GM12878 (cell line): ENCODE data around the gene MGAT4C. TPM values are rescaled to one million over a fixed set of nuclear protein-coding genes. Genes with fewer than 3 reads are reported as not detected.

Experiments
- ATAC-seq: fragments of 200-7000 bp; cut with Tn5 transposase; 3 replicates; pipeline ENCODE4 v1.9.1; 2020; ENCODE audit warnings: mild to moderate bottlenecking, moderate library complexity
- BruUV-seq: library from RNA; stranded (reverse); fragments of 400-500 nt; replicated peaks from 2 replicates; lab custom pipeline; 2021; lab: Mats Ljungman, UMichigan
- CTCF ChIA-PET: fragments of 300-600 bp; sonication (Branson Sonifier 250); formaldehyde crosslinking; extraction: SDS; loops from one replicate; lab custom pipeline; 2021; ENCODE audit warnings: inconsistent platforms; lab: Yijun Ruan, JAX
- POLR2A ChIA-PET: fragments of 350-600 bp; formaldehyde crosslinking; extraction: SDS; loops from one replicate; lab custom pipeline; 2021; ENCODE audit warnings: inconsistent platforms; lab: Charles Lee
- RAD21 ChIA-PET: fragments of 300-600 bp; sonication (Branson Sonifier 250); formaldehyde crosslinking; loops from one replicate; lab custom pipeline; 2023; ENCODE audit warnings: antibody characterized with exemption; ENCODE audit not compliant: unreplicated experiment; lab: Charles Lee
- SMC1A ChIA-PET: fragments of 300-600 bp; sonication (Branson Sonifier 250); formaldehyde crosslinking; loops from one replicate; lab custom pipeline; 2023; ENCODE audit not compliant: unreplicated experiment, uncharacterized antibody; lab: Charles Lee
- DNase-seq: peaks from one replicate; pipeline ENCODE4 v3.0.0-alpha.2; 2011; ENCODE audit warnings: low read depth, low spot score
- FAIRE-seq: peaks from 3 replicates; lab custom pipeline; 2011; peaks lifted over from hg19 to GRCh38; lab: Jason Lieb, UNC
- H2AFZ ChIP-seq: 2 replicates; pipeline ENCODE4 v1.6.0; 2011; ENCODE audit warnings: low read depth, low read length, control low read depth; ENCODE audit not compliant: control insufficient read depth
- H3K27ac ChIP-seq: 2 replicates; pipeline ENCODE4 v1.5.1; 2011; ENCODE audit warnings: control low read depth; ENCODE audit not compliant: control insufficient read depth, insufficient read depth
- H3K27me3 ChIP-seq, 2 experiments: replicated peaks in 1 of 2; 2 replicates each; pipeline versions ENCODE4 v1.6.0 to v1.6.1; 2011; ENCODE audit warnings: low read length in 1 of 2; ENCODE audit not compliant: control insufficient read depth in 2 of 2, insufficient read depth in 2 of 2
- H3K36me3 ChIP-seq, 2 experiments: 2 replicates each; pipeline ENCODE4 v1.5.1; 2011; ENCODE audit warnings: low read length in 1 of 2; ENCODE audit not compliant: control insufficient read depth in 2 of 2, insufficient read depth in 2 of 2
- H3K4me1 ChIP-seq: 2 replicates; pipeline ENCODE4 v1.6.1; 2011; ENCODE audit warnings: mild to moderate bottlenecking, low read length, moderate library complexity, mixed read lengths; ENCODE audit not compliant: control insufficient read depth, insufficient read depth
- H3K4me2 ChIP-seq: 2 replicates; pipeline ENCODE4 v1.6.0; 2011; ENCODE audit warnings: control low read depth; ENCODE audit not compliant: control insufficient read depth, insufficient read depth
- H3K4me3 ChIP-seq: fragments of 200-600 bp; sonication (generic); 2 replicates; pipeline ENCODE4 v1.5.1; 2016
- H3K79me2 ChIP-seq: 2 replicates; pipeline ENCODE4 v1.6.0; 2011; ENCODE audit warnings: low read length; ENCODE audit not compliant: control insufficient read depth, insufficient read depth
- H3K9ac ChIP-seq: 2 replicates; pipeline ENCODE4 v1.8.0; 2011; ENCODE audit warnings: low read length, control low read depth, mixed read lengths; ENCODE audit not compliant: control insufficient read depth, insufficient read depth
- H3K9me3 ChIP-seq: replicated peaks from 3 replicates; pipeline ENCODE4 v1.5.1; 2011; ENCODE audit warnings: mild to moderate bottlenecking, low read length; ENCODE audit not compliant: control insufficient read depth, insufficient read depth
- H4K20me1 ChIP-seq: 2 replicates; pipeline ENCODE4 v1.6.0; 2011; ENCODE audit not compliant: control insufficient read depth, insufficient read depth
- BACH1 ChIP-seq: fragments of 450-650 bp; IDR thresholded peaks from 2 replicates; pipeline ENCODE4 v1.6.1; 2017; ENCODE audit warnings: mild to moderate bottlenecking, borderline replicate concordance
- CHD2 ChIP-seq: IDR thresholded peaks from 2 replicates; pipeline ENCODE4 v1.6.1; 2011; ENCODE audit warnings: low read depth, low read length, improper control_type of control experiment, borderline replicate concordance
- ESRRA ChIP-seq: IDR thresholded peaks from 2 replicates; pipeline ENCODE4 v1.6.1; 2012; ENCODE audit warnings: mild to moderate bottlenecking, low read length, improper control_type of control experiment
- EZH2 ChIP-seq: IDR thresholded peaks from 2 replicates; pipeline ENCODE4 v1.6.1; 2012; ENCODE audit warnings: low read depth, mild to moderate bottlenecking, control low read depth, inconsistent platforms, low read length, borderline replicate concordance; ENCODE audit not compliant: control insufficient read depth
- HCFC1 ChIP-seq: fragments of 150-350 bp; IDR thresholded peaks from 2 replicates; pipeline ENCODE4 v1.6.1; 2014; ENCODE audit warnings: low read length
- IKZF2 ChIP-seq, 2 experiments: fragments of 450-650 bp; IDR thresholded peaks; 2 replicates each; pipeline ENCODE4 v1.6.1; 2017; ENCODE audit warnings: mild to moderate bottlenecking in 2 of 2, moderate library complexity in 2 of 2
- JUND ChIP-seq: IDR thresholded peaks from 2 replicates; pipeline ENCODE4 v1.6.1; 2012; ENCODE audit warnings: low read depth, mild to moderate bottlenecking, low read length, improper control_type of control experiment, moderate library complexity
- MYC ChIP-seq: IDR thresholded peaks from 2 replicates; pipeline ENCODE4 v1.6.1; 2011; ENCODE audit warnings: mild to moderate bottlenecking, low read length, moderate library complexity, inconsistent platforms; ENCODE audit not compliant: insufficient read depth, insufficient replicate concordance, insufficient read length, severe bottlenecking
- NFXL1 ChIP-seq: fragments of 450-650 bp; IDR thresholded peaks from 2 replicates; pipeline ENCODE4 v1.6.1; 2017; ENCODE audit warnings: antibody characterized with exemption, mild to moderate bottlenecking, borderline replicate concordance
- NFYB ChIP-seq: IDR thresholded peaks from 2 replicates; pipeline ENCODE4 v1.6.1; 2011; ENCODE audit warnings: low read depth, mild to moderate bottlenecking, low read length, improper control_type of control experiment, moderate library complexity; ENCODE audit not compliant: insufficient read depth
- RB1 ChIP-seq: fragments of 450-650 bp; formaldehyde crosslinking; IDR thresholded peaks from 2 replicates; pipeline ENCODE4 v1.6.1; 2017; ENCODE audit warnings: mild to moderate bottlenecking, borderline replicate concordance
- SP1 ChIP-seq: IDR thresholded peaks from one replicate; pipeline ENCODE4 v1.6.1; 2011; ENCODE audit warnings: low read depth, low read length
- SUZ12 ChIP-seq: fragments of 200-600 bp; sonication (generic); IDR thresholded peaks from one replicate; pipeline ENCODE4 v1.6.1; 2018; ENCODE audit warnings: antibody characterized with exemption, mild to moderate bottlenecking; ENCODE audit not compliant: unreplicated experiment
- TCF12 ChIP-seq: IDR thresholded peaks from 2 replicates; pipeline ENCODE4 v1.6.1; 2011; ENCODE audit warnings: low read depth, mild to moderate bottlenecking, low read length
- TCF7 ChIP-seq: IDR thresholded peaks from 2 replicates; pipeline ENCODE4 v1.6.1; 2014; ENCODE audit warnings: antibody characterized with exemption, borderline replicate concordance
- ZNF622 ChIP-seq: fragments of 450-650 bp; IDR thresholded peaks from 2 replicates; pipeline ENCODE4 v1.6.1; 2017; ENCODE audit warnings: mild to moderate bottlenecking, inconsistent platforms
- ZSCAN29 ChIP-seq: fragments of 450-650 bp; IDR thresholded peaks from 2 replicates; pipeline ENCODE4 v1.6.1; 2017; ENCODE audit warnings: mild to moderate bottlenecking, moderate library complexity
- in situ Hi-C: fragments of 300-500 bp; cut with MboI; formaldehyde crosslinking; loops from 9 replicates; pipeline ENCODE4 v1.14.3; 2018; ENCODE audit warnings: mixed read lengths
- intact Hi-C: fragments of 100-400 bp; cut with micrococcal nuclease; formaldehyde crosslinking; loops from one replicate; pipeline ENCODE4 v1.14.2; 2022; ENCODE audit not compliant: unreplicated experiment
- polyA plus RNA-seq, 11 experiments: library from polyadenylated mRNA; depleted of rRNA in 4 of 11; unstranded in 6 of 11; stranded (reverse) in 5 of 11; fragments of >200 nt; fragmentation: Nextera tagmentation in 4 of 11; fragmentation: Illumina TruSeq in 1 of 11; extraction: Ambion mirVana in 4 of 11; extraction: Trizol in 1 of 11; gene quantifications; 1 replicate in 1 of 11; 2 replicates in 10 of 11; pipeline versions ENCODE4 v1.2.1 to v1.2.3, GENCODE V29; 2011 to 2016; ENCODE audit warnings: inconsistent platforms in 2 of 11, missing spikeins in 2 of 11, low read depth in 1 of 11
- total RNA-seq, 4 experiments: library from RNA; depleted of rRNA in 3 of 4; stranded (reverse); fragments of >200 nt in 3 of 4; fragmentation: Illumina TruSeq in 1 of 4; extraction: Trizol in 1 of 4; gene quantifications; 2 replicates each; pipeline versions ENCODE4 v1.2.1 to v1.2.3, GENCODE V29; 2013 to 2021
- TF ChIP-seq, protein P1 (sequence below): fragments of 450-650 bp; IDR thresholded peaks from 2 replicates; pipeline ENCODE4 v1.6.1; 2017; ENCODE audit warnings: borderline replicate concordance
- TF ChIP-seq, protein P2 (sequence below): IDR thresholded peaks from 2 replicates; pipeline ENCODE4 v1.6.1; 2011; ENCODE audit warnings: borderline replicate concordance, low read depth, mild to moderate bottlenecking, moderate library complexity, mixed read lengths, low read length; ENCODE audit not compliant: insufficient read depth; ENCODE audit errors: extremely low read length

The MGAT4C gene
- total and polyA plus RNA-seq, 10 of the 15 experiments (the other 5 are each of a cell fraction or from before 2014, with no cell fraction given): not detected

DNA sequence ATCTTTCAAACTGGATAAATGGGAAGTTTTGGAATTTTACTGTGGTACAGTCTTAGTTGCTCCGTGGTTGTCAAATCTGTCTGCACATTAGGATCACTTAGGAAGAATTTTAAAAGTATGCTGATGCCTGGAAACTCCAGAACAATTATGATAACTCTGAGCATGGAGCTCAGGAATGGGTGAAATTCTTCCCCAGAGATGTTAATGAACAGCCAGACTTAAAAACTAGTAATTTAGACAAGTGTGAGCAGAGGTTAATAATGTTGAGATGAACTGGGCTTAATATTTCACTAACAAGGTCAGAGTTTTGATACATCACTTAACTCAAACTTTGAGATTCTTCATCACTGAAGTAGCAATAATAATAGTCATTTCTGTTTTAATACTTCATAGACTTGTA lies 287.6 kb downstream of the MGAT4C start (continued):
- TF ChIP-seq CHD2 (no peak), NFXL1 (no peak), SP1 (no peak), ESRRA (no peak)
- TF ChIP-seq, protein P1, sequence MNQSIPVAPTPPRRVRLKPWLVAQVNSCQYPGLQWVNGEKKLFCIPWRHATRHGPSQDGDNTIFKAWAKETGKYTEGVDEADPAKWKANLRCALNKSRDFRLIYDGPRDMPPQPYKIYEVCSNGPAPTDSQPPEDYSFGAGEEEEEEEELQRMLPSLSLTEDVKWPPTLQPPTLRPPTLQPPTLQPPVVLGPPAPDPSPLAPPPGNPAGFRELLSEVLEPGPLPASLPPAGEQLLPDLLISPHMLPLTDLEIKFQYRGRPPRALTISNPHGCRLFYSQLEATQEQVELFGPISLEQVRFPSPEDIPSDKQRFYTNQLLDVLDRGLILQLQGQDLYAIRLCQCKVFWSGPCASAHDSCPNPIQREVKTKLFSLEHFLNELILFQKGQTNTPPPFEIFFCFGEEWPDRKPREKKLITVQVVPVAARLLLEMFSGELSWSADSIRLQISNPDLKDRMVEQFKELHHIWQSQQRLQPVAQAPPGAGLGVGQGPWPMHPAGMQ: no peak

GRCh38 chr12:85963326-85963725 lies 292.9 kb downstream of the MGAT4C start:
- POLR2A ChIA-PET: no interaction called here
- H3K4me1 ChIP-seq: no peaks in the 10 kb centered on the region
- no TSS peak for BruUV-seq
- no peak overlapping the region for H2AFZ ChIP-seq
- DNase-seq (no peak), ATAC-seq (no peak), FAIRE-seq (no peak)
- TF ChIP-seq, protein P2, sequence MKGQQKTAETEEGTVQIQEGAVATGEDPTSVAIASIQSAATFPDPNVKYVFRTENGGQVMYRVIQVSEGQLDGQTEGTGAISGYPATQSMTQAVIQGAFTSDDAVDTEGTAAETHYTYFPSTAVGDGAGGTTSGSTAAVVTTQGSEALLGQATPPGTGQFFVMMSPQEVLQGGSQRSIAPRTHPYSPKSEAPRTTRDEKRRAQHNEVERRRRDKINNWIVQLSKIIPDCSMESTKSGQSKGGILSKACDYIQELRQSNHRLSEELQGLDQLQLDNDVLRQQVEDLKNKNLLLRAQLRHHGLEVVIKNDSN: no peak
- TF ChIP-seq ZNF622 (no peak), JUND (no peak), BACH1 (no peak), MYC (no peak), IKZF2 (IDR thresholded peaks at IDR 0.05) (no peak), ZSCAN29 (no peak), EZH2 (no peak), TCF7 (no peak), RB1 (no peak), TCF12 (no peak), NFYB (no peak), SUZ12 (no peak), HCFC1 (no peak)
- no peak overlapping the region for H3K9ac ChIP-seq
- H3K27ac ChIP-seq: no peak overlapping the region
- H3K79me2 ChIP-seq: no peaks in the 10 kb centered on the region
- in situ Hi-C loops (no loop called here), intact Hi-C loops (no loop called here)
- no peaks in the 10 kb centered on the region for H3K27me3 ChIP-seq
- H3K9me3 ChIP-seq: no peaks in the 10 kb centered on the region
- RAD21 ChIA-PET: no interaction called here
- no peak overlapping the region for H3K4me3 ChIP-seq
- no peaks in the 10 kb centered on the region for H3K36me3 ChIP-seq
- no peaks in the 10 kb centered on the region for H4K20me1 ChIP-seq
- H3K4me2 ChIP-seq: no peak overlapping the region
- CTCF ChIA-PET: no interaction called here
- SMC1A ChIA-PET: no interaction called here
